ENCODE data around the gene FBLN2.
A peak's percentile ranks its signal among the peaks of the same experiment; 100 is the strongest.

Gene FBLN2

GRCh38 chr3:13669457-13669856 lies 120.5 kb downstream of the FBLN2 start:
- DNase-seq, result no peak

GRCh38 chr3:13670292-13670691 lies 121.4 kb downstream of the FBLN2 start:
- no peak for DNase-seq

GRCh38 chr3:13671482-13672233 lies 122.7 kb downstream of the FBLN2 start:
- no peak for DNase-seq

- DNase-seq, result peak; percentile 30
These were observed 124.3 kb downstream of the FBLN2 start for GRCh38 chr3:13673207-13673606.

GRCh38 chr3:13674538-13675185 lies 125.7 kb downstream of the FBLN2 start:
- DNase-seq, result no peak

- DNase-seq, result no peak
These were observed 127.6 kb downstream of the FBLN2 start for GRCh38 chr3:13676356-13677017.

- no peak for DNase-seq
These were observed 128.3 kb downstream of the FBLN2 start for GRCh38 chr3:13677272-13677671.

GRCh38 chr3:13681931-13682330 lies 133.0 kb downstream of the FBLN2 start:
- no peak for DNase-seq

- no peak for DNase-seq
These were observed 133.5 kb downstream of the FBLN2 start for GRCh38 chr3:13682331-13683013.

- no peak for DNase-seq
These were observed 134.4 kb downstream of the FBLN2 start for GRCh38 chr3:13683288-13683687.

GRCh38 chr3:13683772-13684171 lies 134.8 kb downstream of the FBLN2 start:
- DNase-seq, result no peak

- no peak for DNase-seq
These were observed 135.4 kb downstream of the FBLN2 start for GRCh38 chr3:13684350-13684749.

GRCh38 chr3:13684854-13685253 lies 135.9 kb downstream of the FBLN2 start:
- no peak for DNase-seq

- no peak for DNase-seq
These were observed 136.8 kb downstream of the FBLN2 start for GRCh38 chr3:13685721-13686120.

GRCh38 chr3:13686367-13687160 lies 137.6 kb downstream of the FBLN2 start:
- no peak for DNase-seq

- DNase-seq, result no peak
These were observed 138.6 kb downstream of the FBLN2 start for GRCh38 chr3:13687517-13687943.
